Amniotic epithelial cell (primary cell): ENCODE data around the gene FAM135A.
"Not testable (repeated sequence)": the region's sequence is repeated elsewhere in the genome, so short reads cannot be mapped to it uniquely, and the experiment has no call there.

Experiments
- DNase-seq: peaks from one replicate; pipeline ENCODE4 v3.0.0-alpha.2; 2010; ENCODE audit warnings: low read depth

Gene FAM135A

GRCh38 chr6:70396796-70397729, 16.2 kb upstream of the FAM135A start:
- DNase-seq = no peak

GRCh38 chr6:70398783-70399728, 14.3 kb upstream of the FAM135A start:
- DNase-seq = peak; percentile 31

DNA sequence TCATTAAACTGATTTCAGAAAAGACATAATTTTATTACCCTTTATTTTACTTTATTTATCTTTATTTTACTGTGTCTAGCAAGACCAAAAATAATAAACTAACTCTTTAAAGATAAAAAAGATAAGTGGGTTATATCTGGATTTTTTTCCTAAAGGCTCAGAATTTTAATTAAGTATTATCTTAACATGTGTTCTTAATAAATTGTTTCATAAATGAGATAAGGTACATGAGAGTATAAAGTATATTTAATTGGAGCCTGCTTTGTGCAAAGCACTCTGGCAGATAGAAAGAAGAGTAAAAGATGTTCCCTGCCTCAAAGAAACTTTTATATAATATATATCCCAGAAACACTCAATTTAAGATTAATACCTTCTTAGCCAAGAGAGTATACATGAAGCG, 8.7 kb upstream of the FAM135A start:
- DNase-seq = no peak

DNA sequence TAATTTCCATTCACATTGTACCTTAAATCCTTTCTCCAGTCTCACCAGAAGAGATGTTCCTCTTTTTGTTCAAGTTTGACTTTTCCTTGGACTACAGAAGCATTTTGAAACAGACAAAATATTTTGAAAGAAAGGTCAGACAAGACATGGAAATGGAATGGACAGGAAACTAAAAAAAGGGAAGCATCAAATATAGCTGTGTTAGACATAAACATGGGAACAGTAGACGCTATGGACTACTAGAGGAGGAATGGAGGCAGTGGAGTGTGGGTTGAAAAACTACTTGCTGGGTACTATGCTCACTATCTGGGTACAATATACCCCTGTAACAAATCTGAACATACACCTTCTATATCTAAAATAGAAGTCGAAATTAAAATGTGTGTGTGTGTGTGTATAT, 4.1 kb upstream of the FAM135A start:
- no peak for DNase-seq

DNA sequence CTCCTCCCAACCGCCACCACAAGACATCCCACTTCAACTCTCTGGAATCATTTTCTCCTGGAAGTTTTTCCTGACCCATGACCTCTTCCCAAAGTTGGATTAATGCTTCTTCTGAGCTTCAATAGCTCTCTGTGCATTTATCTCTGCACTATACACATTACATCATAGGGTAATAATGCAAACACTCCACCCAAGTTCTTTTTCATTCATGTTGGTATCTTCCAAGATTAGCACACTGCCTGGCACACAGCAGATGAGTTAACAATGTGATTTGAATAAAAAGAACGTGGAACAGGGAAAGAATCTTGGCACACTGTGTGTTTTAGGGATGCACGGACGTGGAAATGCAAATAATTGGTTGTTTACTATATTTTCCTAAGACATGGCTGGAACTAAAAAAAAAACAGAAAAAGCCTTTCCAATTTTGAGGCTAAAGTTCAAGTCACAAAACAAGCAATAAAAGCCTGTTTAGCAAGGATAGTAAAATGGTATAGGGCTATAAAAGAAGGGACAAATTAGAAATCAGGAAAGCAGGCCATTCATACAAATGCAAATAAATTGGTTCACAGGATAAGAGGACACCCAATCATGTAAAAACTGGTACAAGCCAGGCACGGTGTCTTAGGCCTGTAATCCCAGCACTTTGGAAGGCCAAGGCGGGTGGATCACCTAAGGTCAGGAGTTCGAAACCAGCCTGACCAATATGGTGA, 1.6 kb upstream of the FAM135A start:
- DNase-seq = no peak

DNA sequence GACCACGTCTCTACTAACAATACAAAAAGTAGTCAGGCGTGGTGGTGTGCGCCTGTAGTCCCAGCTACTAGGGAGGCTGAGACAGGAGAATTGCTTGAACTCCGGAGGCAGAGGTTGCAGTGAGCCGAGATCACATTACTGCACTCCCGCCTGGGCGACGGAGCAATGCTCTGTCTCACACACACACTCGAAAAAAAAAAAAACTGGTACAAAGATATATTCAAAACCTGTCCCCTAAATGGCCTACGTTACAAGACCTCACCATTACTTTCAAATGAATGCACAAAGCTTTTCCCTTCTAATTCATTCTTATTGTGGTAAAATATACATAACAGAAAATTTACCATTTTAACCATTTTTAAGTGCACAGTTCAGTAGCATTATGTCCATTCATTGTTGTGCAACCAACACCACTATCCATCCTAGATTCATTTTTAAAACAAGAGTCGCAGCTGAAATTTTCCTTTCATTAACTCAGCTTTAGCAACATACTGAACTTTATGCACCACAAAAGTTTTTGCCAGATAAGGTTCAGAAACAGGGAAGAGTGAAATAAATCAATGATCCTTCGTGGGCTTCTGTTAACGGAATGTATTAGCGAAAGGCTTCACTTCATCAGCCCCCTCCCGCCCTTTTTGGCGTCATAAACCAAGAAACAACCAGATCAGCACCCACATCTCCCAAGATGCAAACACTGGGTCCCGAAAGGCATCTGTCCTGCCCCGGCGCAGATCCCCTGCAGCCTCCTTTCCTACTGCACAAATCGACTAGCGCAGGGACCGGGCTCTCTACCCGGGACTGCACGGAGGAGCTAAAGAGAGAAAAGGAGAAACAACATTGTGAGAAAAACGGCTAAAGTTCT, 825 bp upstream of the FAM135A start:
- DNase-seq = no peak

- DNase-seq = peak; percentile 10
These were observed 735 bp downstream of the FAM135A start for GRCh38 chr6:70413992-70414494.

GRCh38 chr6:70414813-70415212, 1.5 kb downstream of the FAM135A start:
- no peak for DNase-seq

- DNase-seq = no peak
These were observed 1.9 kb downstream of the FAM135A start for GRCh38 chr6:70415247-70415646.

- no peak for DNase-seq
These were observed 2.4 kb downstream of the FAM135A start for GRCh38 chr6:70415660-70416059.

GRCh38 chr6:70421509-70421908, 8.2 kb downstream of the FAM135A start:
- DNase-seq = no peak

- DNase-seq = peak; percentile 63
These were observed 10.2 kb downstream of the FAM135A start for GRCh38 chr6:70423189-70424134.

DNA sequence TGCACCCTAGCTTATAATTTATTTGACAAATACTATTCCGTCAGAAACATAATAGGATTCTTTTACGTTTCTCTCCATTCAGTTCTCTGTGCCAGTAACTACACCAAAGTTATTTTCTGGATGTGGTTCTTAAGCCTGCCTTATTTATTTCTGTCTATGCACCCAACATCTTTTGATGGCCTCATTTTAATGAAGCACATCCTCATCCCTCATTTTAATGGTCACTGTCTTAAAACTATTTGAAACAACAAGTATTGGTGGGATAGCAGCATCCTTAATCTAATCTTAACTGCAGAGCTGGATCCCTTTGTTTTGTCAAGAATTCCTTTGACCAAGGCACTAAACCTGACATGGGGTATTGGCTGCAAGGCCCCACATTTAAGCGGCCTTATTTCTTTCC, 11.0 kb downstream of the FAM135A start:
- no peak for DNase-seq

DNA sequence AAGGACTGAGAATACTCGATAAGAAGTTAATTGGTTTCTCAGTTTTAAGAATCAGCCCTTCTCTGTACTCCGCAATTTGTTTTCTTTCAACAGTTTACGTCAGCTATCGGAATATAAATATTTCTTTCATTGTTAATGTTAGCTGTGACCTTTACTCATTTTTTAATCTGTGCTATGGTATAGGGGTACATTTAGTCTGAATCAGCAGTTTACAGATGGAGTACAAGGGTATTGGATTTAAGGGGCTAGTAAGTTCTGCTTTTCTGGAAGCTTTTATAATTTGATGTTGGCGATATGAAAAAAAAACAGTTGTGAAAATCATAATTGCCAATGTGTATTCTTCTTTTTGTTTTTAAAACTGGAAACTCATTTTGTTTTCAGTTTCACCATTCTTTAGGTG, 23.0 kb downstream of the FAM135A start:
- no peak for DNase-seq

DNA sequence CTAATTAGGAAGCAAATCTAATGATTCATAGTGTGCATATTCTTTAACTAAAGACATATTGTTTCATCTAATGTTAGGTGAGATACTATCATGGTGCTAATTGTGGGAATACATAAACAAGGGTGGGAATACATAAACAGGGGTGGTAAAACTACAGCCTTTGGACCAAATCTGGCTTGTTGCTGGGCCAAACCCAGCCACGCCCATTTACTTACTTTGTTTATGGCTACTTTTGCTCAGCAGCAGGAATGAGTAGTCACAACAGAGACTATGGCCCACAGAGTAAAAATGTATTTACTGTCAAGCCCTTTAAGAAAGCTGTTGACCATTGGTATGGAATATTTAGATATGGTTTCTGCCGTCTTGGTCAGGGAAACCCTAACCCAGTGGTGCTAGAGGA, 31.7 kb downstream of the FAM135A start:
- DNase-seq = no peak

DNA sequence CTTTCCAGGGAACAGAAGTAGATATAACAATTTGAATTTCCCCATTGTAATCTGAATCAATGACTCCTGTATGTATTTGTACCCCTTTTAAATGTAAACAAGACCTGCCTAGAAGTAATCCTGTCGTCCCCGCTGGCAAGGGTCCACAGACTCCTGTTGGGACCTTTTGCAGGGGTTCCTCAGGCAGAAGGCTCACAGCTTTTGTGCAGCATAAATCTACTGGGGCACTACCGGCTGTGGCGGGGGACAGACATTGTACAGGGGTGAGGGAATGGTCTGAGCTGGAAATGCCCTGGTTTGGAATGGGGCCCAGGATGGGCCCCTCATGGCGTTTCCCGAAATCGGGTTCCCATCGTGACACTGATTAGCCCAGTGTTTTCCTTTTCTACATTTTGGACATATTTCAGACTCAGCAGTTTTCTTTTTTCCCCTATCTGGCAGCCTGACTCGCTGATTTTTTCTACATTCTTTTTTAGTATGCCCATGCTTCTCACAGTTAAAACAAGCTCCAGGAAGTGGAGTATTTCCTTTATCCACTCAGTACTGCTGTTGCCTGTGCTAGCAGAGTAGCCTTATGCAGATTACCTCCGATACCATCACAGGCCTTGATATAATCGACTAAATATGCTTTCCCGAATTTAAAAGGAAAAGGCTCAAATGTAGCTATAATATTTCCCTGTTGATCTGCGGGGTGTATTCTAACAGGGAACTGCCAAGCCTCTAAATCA, 34.2 kb downstream of the FAM135A start:
- DNase-seq = not testable (repeated sequence)

DNA sequence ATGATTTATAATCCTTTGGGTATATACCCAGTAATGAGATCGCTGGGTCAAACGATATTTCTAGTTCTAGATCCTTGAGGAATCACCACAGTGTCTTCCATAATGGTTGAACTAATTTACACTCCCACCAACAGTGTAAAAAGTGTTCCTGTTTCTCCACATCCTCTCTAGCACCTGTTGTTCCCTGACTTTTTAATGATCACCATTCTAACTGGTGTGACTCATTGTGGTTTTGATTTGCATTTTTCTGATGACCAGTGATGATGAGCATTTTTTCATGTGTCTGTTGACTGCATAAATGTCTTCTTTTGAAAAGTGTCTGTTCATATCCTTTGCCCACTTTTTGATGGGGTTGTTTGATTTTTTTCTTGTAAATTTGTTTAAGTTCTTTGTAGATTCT, 40.6 kb downstream of the FAM135A start:
- DNase-seq = peak; percentile 4

- no peak for DNase-seq
These were observed 43.4 kb downstream of the FAM135A start for GRCh38 chr6:70456735-70457134.

- DNase-seq = no peak
These were observed 45.9 kb downstream of the FAM135A start for GRCh38 chr6:70459235-70459634.
